AG09309 (cell line): Measurements from ENCODE around the gene ZPR1.

ENCODE experiments used
- DNase-seq: peaks from one replicate; pipeline ENCODE4 v3.0.0-alpha.2; 2010; ENCODE audit warnings: low read depth
- H3K4me3 ChIP-seq: 2 replicates; pipeline ENCODE4 v1.5.1; 2011; ENCODE audit warnings: mild to moderate bottlenecking, low read depth, low read length, moderate library complexity; ENCODE audit not compliant: control insufficient read depth
- TF ChIP-seq, protein P1 (sequence below): IDR thresholded peaks from 2 replicates; pipeline ENCODE4 v1.5.1; 2011; ENCODE audit warnings: mild to moderate bottlenecking, low read depth, low read length, inconsistent platforms; ENCODE audit not compliant: insufficient read depth, control insufficient read depth; ENCODE audit errors: missing control alignments

ZPR1 gene

DNA sequence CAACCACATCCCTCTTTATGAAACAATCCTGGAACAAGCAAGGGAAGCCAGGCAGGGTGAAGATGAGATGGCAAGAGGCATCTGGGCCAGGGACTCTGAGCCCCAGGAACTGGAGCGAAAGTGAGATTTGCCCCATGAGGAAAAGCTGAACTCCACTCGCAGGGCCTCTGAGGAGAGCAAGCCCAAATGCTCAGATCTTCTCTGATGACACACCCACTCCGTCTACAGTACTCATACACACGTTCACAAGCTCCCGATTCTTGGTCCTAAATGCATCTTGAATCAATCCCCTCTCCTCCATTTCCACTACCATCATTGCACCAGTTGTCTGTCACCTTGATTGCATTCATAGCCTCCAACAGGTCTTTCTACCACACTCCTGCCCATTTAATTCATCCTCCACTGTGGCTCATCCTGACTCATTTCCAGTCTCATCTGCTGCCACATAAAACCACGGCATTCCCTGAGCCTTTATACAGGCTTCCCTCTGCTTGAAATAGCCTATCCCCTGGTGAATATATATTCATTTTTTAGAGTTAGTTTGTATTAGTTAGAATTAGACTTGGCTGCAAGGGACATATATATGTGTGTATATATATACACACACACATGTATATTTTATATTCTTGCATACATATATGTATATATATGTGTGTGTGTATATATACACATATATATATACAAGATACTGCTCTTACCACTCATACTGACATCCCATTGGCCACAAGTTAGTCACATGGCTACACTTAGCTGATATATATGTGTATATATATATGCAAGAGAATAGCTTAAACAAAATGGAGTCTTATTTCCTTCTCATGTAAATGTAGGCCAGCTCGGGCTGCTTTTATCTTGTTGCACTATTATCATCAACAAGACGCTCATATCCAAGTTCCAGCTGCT, 5.3 kb upstream of the ZPR1 start:
- TF ChIP-seq, protein P1, sequence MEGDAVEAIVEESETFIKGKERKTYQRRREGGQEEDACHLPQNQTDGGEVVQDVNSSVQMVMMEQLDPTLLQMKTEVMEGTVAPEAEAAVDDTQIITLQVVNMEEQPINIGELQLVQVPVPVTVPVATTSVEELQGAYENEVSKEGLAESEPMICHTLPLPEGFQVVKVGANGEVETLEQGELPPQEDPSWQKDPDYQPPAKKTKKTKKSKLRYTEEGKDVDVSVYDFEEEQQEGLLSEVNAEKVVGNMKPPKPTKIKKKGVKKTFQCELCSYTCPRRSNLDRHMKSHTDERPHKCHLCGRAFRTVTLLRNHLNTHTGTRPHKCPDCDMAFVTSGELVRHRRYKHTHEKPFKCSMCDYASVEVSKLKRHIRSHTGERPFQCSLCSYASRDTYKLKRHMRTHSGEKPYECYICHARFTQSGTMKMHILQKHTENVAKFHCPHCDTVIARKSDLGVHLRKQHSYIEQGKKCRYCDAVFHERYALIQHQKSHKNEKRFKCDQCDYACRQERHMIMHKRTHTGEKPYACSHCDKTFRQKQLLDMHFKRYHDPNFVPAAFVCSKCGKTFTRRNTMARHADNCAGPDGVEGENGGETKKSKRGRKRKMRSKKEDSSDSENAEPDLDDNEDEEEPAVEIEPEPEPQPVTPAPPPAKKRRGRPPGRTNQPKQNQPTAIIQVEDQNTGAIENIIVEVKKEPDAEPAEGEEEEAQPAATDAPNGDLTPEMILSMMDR = no peak
- DNase-seq = no peak
- no peak overlapping the region for H3K4me3 ChIP-seq

DNA sequence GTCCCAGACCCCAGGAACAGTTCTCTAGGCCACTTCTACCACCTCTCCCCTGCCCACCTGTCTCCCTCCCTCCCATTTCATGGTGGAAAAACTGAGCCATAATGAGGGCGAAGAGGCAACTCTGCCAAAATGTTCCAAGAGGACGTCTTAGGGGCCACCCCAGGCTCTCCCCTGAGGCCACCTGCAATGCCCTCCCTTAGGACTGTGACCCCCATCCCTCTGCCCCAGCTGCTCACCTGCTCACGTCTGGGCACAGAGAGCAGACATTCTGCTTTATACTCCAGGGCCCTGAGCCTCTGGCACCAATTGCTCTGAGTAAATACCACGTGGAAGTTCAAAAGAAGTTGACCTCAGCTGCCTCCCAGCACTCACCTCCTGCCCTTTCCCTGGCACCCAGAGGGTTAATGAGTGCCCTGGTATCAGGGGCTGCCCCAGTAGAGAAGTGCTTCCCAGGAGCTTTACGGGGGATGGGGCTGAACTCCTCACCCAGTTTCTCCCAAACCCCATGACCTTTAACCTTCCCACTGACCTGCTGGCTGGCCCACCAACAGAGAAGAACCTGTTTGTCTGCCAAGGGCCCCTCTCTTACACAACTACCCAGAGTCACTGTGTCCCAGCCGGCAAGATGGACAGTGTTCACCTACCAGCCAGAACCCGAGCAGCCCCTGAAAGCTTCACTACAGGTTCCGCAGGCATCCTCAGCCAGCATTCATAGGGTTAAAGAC, 4.5 kb upstream of the ZPR1 start:
- TF ChIP-seq, protein P1 = no peak
- DNase-seq = no peak
- H3K4me3 ChIP-seq = no peak overlapping the region

DNA sequence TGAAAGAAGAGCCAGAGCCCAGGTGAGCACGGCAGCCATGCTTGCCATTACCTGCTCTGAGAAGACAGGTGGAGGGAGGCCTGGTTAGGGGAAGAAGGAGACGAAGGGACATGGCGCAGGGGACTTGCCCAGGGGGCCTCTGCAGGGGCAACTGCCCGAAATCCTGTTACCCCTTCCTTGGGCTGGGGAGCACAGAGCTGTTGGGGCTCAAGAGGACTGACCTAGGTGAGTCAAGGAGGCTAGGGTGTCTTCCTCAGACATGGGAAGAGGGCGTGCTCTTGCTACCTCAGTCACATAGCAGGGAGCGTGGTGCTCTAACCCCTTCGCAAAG, 4.0 kb upstream of the ZPR1 start, which contains the start of gene APOA5:
Gene APOA5, minus strand, starts transcription at position 67 of the 331 bp plus-strand sequence. Its CDS starts 19 bp downstream, at position 48.
- TF ChIP-seq, protein P1 = no peak
- no peak for DNase-seq
- no peak within 1 kb of the TSS for H3K4me3 ChIP-seq

DNA sequence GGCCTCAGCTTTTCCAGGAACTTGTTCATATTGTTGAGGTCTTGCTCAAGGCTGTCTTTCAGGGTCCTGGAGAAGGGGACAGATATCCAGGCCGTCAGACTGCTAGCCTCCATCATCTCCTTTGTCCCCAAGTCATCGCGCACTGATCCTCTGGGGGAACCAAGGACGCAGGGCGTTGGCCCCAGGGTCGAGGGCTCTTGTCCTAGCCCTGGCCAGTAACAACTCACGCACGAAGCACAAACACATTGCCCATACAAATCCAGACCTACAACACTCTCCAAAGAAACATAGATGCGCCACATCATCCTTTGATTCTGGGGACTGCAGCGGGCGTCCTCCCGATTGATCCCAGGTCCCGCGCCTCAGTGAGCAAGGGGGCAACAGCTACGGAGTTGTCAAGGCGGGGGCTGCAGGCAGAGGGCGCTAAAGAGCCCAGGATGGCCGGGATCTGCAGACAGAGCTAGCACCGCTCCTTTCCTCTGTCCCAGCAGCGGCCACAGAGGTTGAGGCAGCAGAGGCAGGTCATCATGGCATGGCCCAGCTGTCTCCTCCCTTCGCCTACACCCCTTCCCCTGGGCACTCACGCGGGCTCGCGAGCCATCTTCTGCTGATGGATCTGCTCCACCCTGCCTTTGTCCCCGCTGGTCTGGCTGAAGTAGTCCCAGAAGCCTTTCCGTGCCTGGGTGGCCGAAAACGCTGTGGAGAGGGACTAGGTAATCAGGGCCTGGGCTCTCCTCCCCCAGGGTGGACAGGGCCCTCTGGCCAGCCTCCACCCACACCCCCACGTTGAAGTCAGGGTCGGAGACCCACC, 3.4 kb upstream of the ZPR1 start:
- DNase-seq = no peak
- TF ChIP-seq, protein P1 = peak; percentile 94
- no peak overlapping the region for H3K4me3 ChIP-seq

DNA sequence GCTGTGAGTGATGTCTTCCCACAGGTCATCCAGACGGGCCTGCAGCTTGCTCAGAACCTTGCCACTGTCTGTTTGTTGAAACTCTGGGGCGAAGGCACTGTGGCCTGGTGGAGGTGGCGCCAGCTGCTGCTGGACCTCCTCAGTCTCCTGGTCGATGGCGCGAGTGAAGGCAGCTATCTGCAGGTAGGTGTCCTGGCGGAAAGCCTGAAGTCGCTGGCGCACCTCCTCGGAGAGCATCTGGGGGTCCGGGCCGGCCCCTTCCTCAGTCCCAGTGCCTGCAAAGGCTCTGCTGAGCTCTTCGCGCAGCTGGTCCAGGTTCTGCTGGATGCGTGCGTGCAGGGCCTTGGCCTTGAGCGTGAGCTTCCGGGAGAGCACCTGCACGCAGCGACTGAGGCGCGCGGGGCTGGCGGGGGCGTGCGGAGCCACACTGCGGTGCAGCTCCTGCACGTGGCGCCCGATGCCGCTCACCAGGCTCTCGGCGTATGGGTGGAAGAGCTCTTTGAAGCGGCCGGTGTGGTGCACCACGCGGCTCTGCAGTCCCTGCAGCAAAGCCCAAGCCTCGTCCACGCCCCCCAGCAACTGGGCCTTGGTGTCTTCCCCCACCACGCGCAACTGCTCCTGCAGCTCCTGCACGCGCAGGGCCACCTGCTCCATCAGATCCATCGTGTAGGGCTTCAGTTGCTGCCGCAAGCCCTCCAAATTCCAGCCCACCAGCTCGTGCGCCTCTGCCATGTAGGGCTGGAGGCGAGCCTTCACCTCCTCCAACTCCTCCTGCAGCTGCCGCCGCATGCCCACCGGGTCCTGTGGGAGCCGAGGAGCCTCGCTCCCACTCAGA, 2.6 kb upstream of the ZPR1 start:
- TF ChIP-seq, protein P1 = no peak
- no peak for DNase-seq

More for the DNA sequence above, 2.6 kb upstream of the ZPR1 start:
- H3K4me3 ChIP-seq = no peak overlapping the region
